T-helper 1 cell treated with Interleukin-12 subunit alpha and Interleukin-12 subunit beta and Interleukin-4 antibody, amounts not matched to agents 30 ng/mL and 1 ng/mL, for 36 hours (primary cell): ENCODE measurements around the gene GLYATL1B. TPM values are rescaled to one million over a fixed set of nuclear protein-coding genes. Genes with fewer than 3 reads are reported as not detected.

ENCODE experiments used
- intact Hi-C: fragments of 100-400 bp; cut with micrococcal nuclease; formaldehyde crosslinking; loops from one replicate; pipeline ENCODE4 v1.15.1; 2024
- total RNA-seq: library from RNA; stranded (reverse); gene quantifications from 2 replicates; pipeline ENCODE4 v1.2.3, GENCODE V29; 2022

The GLYATL1B gene
- total RNA-seq, 1 donor from 2014 or later: not detected

- intact Hi-C loops: loop anchor here (1.0 to 10.0 kb wide), 16 partner anchors 15 to 1806 kb away; partner anchors contain the start of genes FAM111B, MED19, MRPL16 and P2RX3
These were observed 56.7 kb downstream of the GLYATL1B start, which contains the start of gene FAM111A for GRCh38 chr11:59142530-59143507. Gene FAM111A (plus strand): TSS chr11:59142856. CDS start chr11:59148873, 6,017 bp downstream.

GRCh38 chr11:59144096-59144495 lies 58.0 kb downstream of the GLYATL1B start:
- intact Hi-C loops: loop anchor here (1.0 to 10.0 kb wide), 11 partner anchors 8 to 1807 kb away; partner anchors contain the start of genes MED19, MRPL16, P2RX3 and SELENOH

Other genes with a start within 250 kb of the GLYATL1B start
- not detected in 2 replicates for gene GLYATL2, start 241.6 kb upstream of the GLYATL1B start, total RNA-seq
- not detected in 2 replicates for gene GLYATL1, start 146.8 kb upstream of the GLYATL1B start, total RNA-seq
- gene FAM111B, start 20.9 kb downstream of the GLYATL1B start, total RNA-seq: 63.3 and 63.7 TPM in 2 replicates
- gene FAM111A, start 56.5 kb downstream of the GLYATL1B start, total RNA-seq: 121 and 122 TPM in 2 replicates
- gene DTX4, start 85.8 kb downstream of the GLYATL1B start, total RNA-seq: 0.12 and 0.15 TPM in 2 replicates
- not detected in 2 replicates for gene MPEG1, start 126.6 kb downstream of the GLYATL1B start, total RNA-seq